Gastroesophageal sphincter (tissue), 4 donors: ENCODE data around the gene SLC9A7. TPM values are rescaled to one million over a fixed set of nuclear protein-coding genes. Genes with fewer than 3 reads are reported as not detected.
"Not testable (repeated sequence)": the region's sequence is repeated elsewhere in the genome, so short reads cannot be mapped to it uniquely, and the experiment has no call there.

Experiments
- ATAC-seq: fragments of 150-250 bp; one replicate; pipeline ENCODE4 v1.9.1; 2016; ENCODE audit warnings: mild to moderate bottlenecking, moderate library complexity
- H3K27ac ChIP-seq, 4 donors: fragments of 200-600 bp; sonication (generic) in 3 of 4; 1 replicate in 3 of 4; 2 replicates in 1 of 4; pipeline ENCODE4 v1.5.1; 2016 to 2019
- H3K27me3 ChIP-seq: fragments of 200-600 bp; sonication (generic); one replicate; pipeline ENCODE4 v1.5.1; 2019
- H3K36me3 ChIP-seq, 2 donors: fragments of 200-600 bp; sonication (generic); one replicate each; pipeline ENCODE4 v1.5.1; 2019; ENCODE audit warnings: control low read depth in 1 of 2
- H3K4me1 ChIP-seq, 3 donors: fragments of 200-600 bp; sonication (generic); 1 replicate in 2 of 3; 2 replicates in 1 of 3; pipeline ENCODE4 v1.5.1; 2016 to 2019; ENCODE audit warnings: control low read depth in 2 of 3
- H3K4me3 ChIP-seq, 2 donors: fragments of 200-600 bp; sonication (generic); one replicate each; pipeline ENCODE4 v1.5.1; 2019; ENCODE audit warnings: mild to moderate bottlenecking in 1 of 2, moderate library complexity in 1 of 2
- H3K9me3 ChIP-seq, 3 donors: fragments of 200-600 bp; sonication (generic); one replicate each; pipeline ENCODE4 v1.5.1; 2017 to 2019; ENCODE audit warnings: control low read depth in 2 of 3
- CTCF ChIP-seq, 4 experiments: fragments of 200-600 bp in 2 of 4; fragments of 450-650 bp in 2 of 4; sonication (generic) in 1 of 4; IDR thresholded peaks; one replicate each; pipeline ENCODE4 v1.5.1; 2017 to 2019; ENCODE audit warnings: antibody characterized with exemption in 4 of 4, mild to moderate bottlenecking in 2 of 4, moderate library complexity in 2 of 4
- EP300 ChIP-seq: sonication (generic); formaldehyde crosslinking; IDR thresholded peaks from one replicate; pipeline ENCODE4 v1.6.1; 2017; ENCODE audit warnings: antibody characterized with exemption, mild to moderate bottlenecking
- POLR2A ChIP-seq, 2 donors: fragments of 450-650 bp; IDR thresholded peaks; one replicate each; pipeline ENCODE4 v1.6.1; 2017; ENCODE audit warnings: antibody characterized with exemption in 2 of 2, mild to moderate bottlenecking in 2 of 2, moderate library complexity in 1 of 2
- POLR2AphosphoS5 ChIP-seq: sonication (generic); formaldehyde crosslinking; IDR thresholded peaks from one replicate; pipeline ENCODE4 v1.6.1; 2017; ENCODE audit warnings: antibody characterized with exemption
- WGBS, 2 donors: methylation state at CpG; one replicate each; pipeline ENCODE4 v1.1.5; 2018; ENCODE audit warnings: low coverage in 1 of 2; 5-methylcytosine and 5-hydroxymethylcytosine counted together
- total RNA-seq, 4 donors: library from RNA; depleted of rRNA; stranded (reverse); fragments of >200 nt; gene quantifications; one replicate each; pipeline ENCODE4 v1.1.0, GENCODE V29; 2016

The SLC9A7 gene
- total RNA-seq, 4 donors from 2014 or later, result 3.5 to 6.1 (median 4.2) TPM

- Histone ChIP-seq H3K9me3 (peaks cover 0 to 13% (median 0%) of the 10 kb centered on the region in 3 donors), H3K27ac (no peak overlapping the region), H3K4me1 (no peaks in the 10 kb centered on the region), H3K36me3 (no peaks in the 10 kb centered on the region), H3K27me3 (no peaks in the 10 kb centered on the region), H3K4me3 (no peak overlapping the region)
- TF ChIP-seq POLR2AphosphoS5 (no peak), EP300 (no peak), POLR2A (IDR thresholded peaks at IDR 0.05) (no peak), CTCF (IDR thresholded peaks at IDR 0.05) (no peak)
- 45 to 50% methylated on average over 1 of the region's 1 CpG for WGBS, 2 donors
- no peak for ATAC-seq
Observed at GRCh38 chrX:46733226-46733625, 25.7 kb downstream of the SLC9A7 start.

GRCh38 chrX:46730765-46731164, 28.2 kb downstream of the SLC9A7 start:
- 73 to 100% methylated on average over 1 of the region's 1 CpG for WGBS, 2 donors
- H3K27me3 ChIP-seq, result no peaks in the 10 kb centered on the region
- peaks cover 0 to 6% (median 0%) of the 10 kb centered on the region in 3 donors for H3K9me3 ChIP-seq
- H3K4me3 ChIP-seq, result no peak overlapping the region
- no peak overlapping the region for H3K27ac ChIP-seq
- H3K4me1 ChIP-seq, result no peaks in the 10 kb centered on the region
- no peak for ATAC-seq
- TF ChIP-seq EP300, result no peak
- no peak for TF ChIP-seq POLR2A (IDR thresholded peaks at IDR 0.05)
- no peak for TF ChIP-seq CTCF (IDR thresholded peaks at IDR 0.05)
- TF ChIP-seq POLR2AphosphoS5, result no peak
- no peaks in the 10 kb centered on the region for H3K36me3 ChIP-seq

- TF ChIP-seq CTCF (IDR thresholded peaks at IDR 0.05) (no peak), POLR2AphosphoS5 (no peak), EP300 (no peak), POLR2A (IDR thresholded peaks at IDR 0.05) (no peak)
- H3K4me3 ChIP-seq, result no peak overlapping the region
- H3K9me3 ChIP-seq, result no peaks in the 10 kb centered on the region
- 71 to 74% methylated on average over 2 to 4 of the region's 5 CpGs for WGBS, 2 donors
- no peak for ATAC-seq
- no peaks in the 10 kb centered on the region for H3K4me1 ChIP-seq
- no peak overlapping the region for H3K27ac ChIP-seq
- H3K27me3 ChIP-seq, result no peaks in the 10 kb centered on the region
- H3K36me3 ChIP-seq, result no peaks in the 10 kb centered on the region
Observed at GRCh38 chrX:46727441-46727840, 31.5 kb downstream of the SLC9A7 start.

- H3K27ac ChIP-seq, H3K9me3 ChIP-seq, H3K36me3 ChIP-seq, ATAC-seq, H3K4me3 ChIP-seq, H3K27me3 ChIP-seq, H3K4me1 ChIP-seq: not testable (repeated sequence)
- WGBS, 2 donors, result 50 to 100% methylated on average over 1 to 2 of the region's 3 CpGs
Observed at GRCh38 chrX:46723569-46723927, 35.4 kb downstream of the SLC9A7 start.

- no peaks in the 10 kb centered on the region for H3K4me1 ChIP-seq
- no peak for TF ChIP-seq POLR2A (IDR thresholded peaks at IDR 0.05)
- no peak for TF ChIP-seq CTCF (IDR thresholded peaks at IDR 0.05)
- TF ChIP-seq EP300, result no peak
- no peak for TF ChIP-seq POLR2AphosphoS5
- no peak overlapping the region for H3K27ac ChIP-seq
- H3K27me3 ChIP-seq, result no peaks in the 10 kb centered on the region
- no peaks in the 10 kb centered on the region for H3K36me3 ChIP-seq
- no peaks in the 10 kb centered on the region for H3K9me3 ChIP-seq
- H3K4me3 ChIP-seq, result no peak overlapping the region
- ATAC-seq, result no peak
- 74 to 86% methylated on average over 5 of the region's 7 CpGs for WGBS, 2 donors
Observed at GRCh38 chrX:46722742-46723568, 36.0 kb downstream of the SLC9A7 start.
